ENCODE measurements around the gene CACNB2.

- TF ChIP-seq GATA2 (IDR thresholded peaks at IDR 0.05; ENCODE audit: low read depth, low read length) = no peak
- TF ChIP-seq GATA3 (IDR thresholded peaks at IDR 0.05; ENCODE audit: low read depth, low read length) = no peak
Observed at GRCh38 chr10:18100669-18101068, 39.6 kb upstream of the CACNB2 start.

All from SH-SY5Y (cell line).